ENCODE measurements around the gene GPC5.

The GPC5 gene

DNA sequence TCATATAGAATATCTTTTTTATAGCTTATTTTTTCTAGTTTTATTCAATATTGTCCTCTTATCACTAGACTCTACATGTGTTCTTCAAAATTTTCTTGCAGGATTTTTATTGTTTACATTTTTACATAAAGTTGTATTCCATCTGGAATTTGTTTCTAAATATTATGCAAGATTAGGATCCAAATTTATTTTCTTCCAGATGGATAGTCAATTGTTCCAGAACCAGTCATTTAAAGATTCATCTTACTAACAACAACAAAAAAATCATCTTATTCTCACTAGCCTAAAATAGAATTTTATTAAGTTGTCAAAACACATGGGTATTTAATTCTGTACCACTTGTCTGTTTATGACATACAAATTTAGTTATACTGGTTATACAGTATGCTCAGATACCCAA, 1437.8 kb downstream of the GPC5 start:
- DNase-seq (ENCODE audit: low read depth, low spot score), result no peak
- TF ChIP-seq SUZ12 (IDR thresholded peaks at IDR 0.05; ENCODE audit: extremely low read depth, insufficient read depth, insufficient read length) (no peak), YY1 (IDR thresholded peaks at IDR 0.05; ENCODE audit: insufficient read depth, insufficient read length) (no peak), ZNF274 (IDR thresholded peaks at IDR 0.05; ENCODE audit: low read depth, low read length) (no peak)
- no peak overlapping the region for H3K4me3 ChIP-seq (ENCODE audit: insufficient read length, low read depth)
- H3K9ac ChIP-seq (ENCODE audit: insufficient read length, low read depth), result no peak overlapping the region
- no peaks in the 10 kb centered on the region for H3K9me3 ChIP-seq (ENCODE audit: insufficient read depth, low read length)
- H3K27me3 ChIP-seq (ENCODE audit: insufficient read depth, insufficient read length), result no peaks in the 10 kb centered on the region
- no peaks in the 10 kb centered on the region for H3K36me3 ChIP-seq (ENCODE audit: insufficient read depth, insufficient read length, low read length)
- no peaks in the 10 kb centered on the region for H3K4me1 ChIP-seq (ENCODE audit: insufficient read depth, insufficient read length)

DNA sequence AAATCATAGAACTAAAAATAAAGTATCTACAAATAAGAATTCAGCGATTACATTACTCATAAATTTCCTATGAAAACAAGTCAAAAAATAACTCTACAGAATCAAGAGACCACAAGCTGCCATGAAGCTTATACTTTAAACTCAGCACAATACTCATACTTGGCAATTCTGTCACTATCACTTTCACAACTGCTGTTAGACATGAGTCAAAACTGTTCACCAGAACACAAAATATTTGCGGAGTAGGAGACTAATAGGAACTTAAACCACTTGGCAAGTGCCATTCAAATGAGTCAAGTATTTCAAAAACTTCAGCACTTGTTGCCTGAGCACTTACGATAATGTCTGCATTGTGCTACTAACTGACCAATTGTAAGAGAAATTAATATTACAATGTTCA, 1440.4 kb downstream of the GPC5 start:
- Histone ChIP-seq H3K4me1 (ENCODE audit: insufficient read depth, insufficient read length) (no peaks in the 10 kb centered on the region), H3K4me3 (ENCODE audit: insufficient read length, low read depth) (no peak overlapping the region), H3K27me3 (ENCODE audit: insufficient read depth, insufficient read length) (no peaks in the 10 kb centered on the region), H3K9ac (ENCODE audit: insufficient read length, low read depth) (no peak overlapping the region), H3K9me3 (ENCODE audit: insufficient read depth, low read length) (no peaks in the 10 kb centered on the region; the same call in 1 of the 2 replicates), H3K36me3 (ENCODE audit: insufficient read depth, insufficient read length, low read length) (no peaks in the 10 kb centered on the region)
- TF ChIP-seq ZNF274 (IDR thresholded peaks at IDR 0.05; ENCODE audit: low read depth, low read length) (no peak), SUZ12 (IDR thresholded peaks at IDR 0.05; ENCODE audit: extremely low read depth, insufficient read depth, insufficient read length) (no peak), YY1 (IDR thresholded peaks at IDR 0.05; ENCODE audit: insufficient read depth, insufficient read length) (no peak)
- DNase-seq (ENCODE audit: low read depth, low spot score), result no peak

DNA sequence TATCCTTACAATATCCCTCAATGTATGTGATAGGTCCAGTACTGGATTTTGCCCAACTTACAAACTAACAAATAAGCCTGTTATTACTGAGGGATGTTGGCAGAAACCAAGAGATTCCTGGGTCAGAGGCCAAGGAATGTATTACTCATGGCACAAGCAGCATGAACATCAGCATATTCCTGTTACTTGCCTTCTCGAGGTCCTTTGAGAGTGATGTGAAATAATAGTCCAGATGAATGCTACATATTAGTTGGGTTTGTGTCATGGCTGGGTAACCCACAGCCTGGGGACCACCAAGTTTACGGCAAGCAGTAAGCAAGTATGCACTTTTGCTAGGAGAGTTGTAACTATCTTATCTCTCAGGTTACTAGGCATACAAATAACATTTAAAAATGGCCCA, 1443.7 kb downstream of the GPC5 start:
- Histone ChIP-seq H3K9me3 (ENCODE audit: insufficient read depth, low read length) (no peaks in the 10 kb centered on the region; the same call in 1 of the 2 replicates), H3K4me1 (ENCODE audit: insufficient read depth, insufficient read length) (no peaks in the 10 kb centered on the region), H3K27me3 (ENCODE audit: insufficient read depth, insufficient read length) (no peaks in the 10 kb centered on the region), H3K36me3 (ENCODE audit: insufficient read depth, insufficient read length, low read length) (no peaks in the 10 kb centered on the region), H3K4me3 (ENCODE audit: insufficient read length, low read depth) (no peak overlapping the region), H3K9ac (ENCODE audit: insufficient read length, low read depth) (no peak overlapping the region)
- no peak for DNase-seq (ENCODE audit: low read depth, low spot score)
- no peak for TF ChIP-seq YY1 (IDR thresholded peaks at IDR 0.05; ENCODE audit: insufficient read depth, insufficient read length)
- no peak for TF ChIP-seq ZNF274 (IDR thresholded peaks at IDR 0.05; ENCODE audit: low read depth, low read length)
- no peak for TF ChIP-seq SUZ12 (IDR thresholded peaks at IDR 0.05; ENCODE audit: extremely low read depth, insufficient read depth, insufficient read length)

DNA sequence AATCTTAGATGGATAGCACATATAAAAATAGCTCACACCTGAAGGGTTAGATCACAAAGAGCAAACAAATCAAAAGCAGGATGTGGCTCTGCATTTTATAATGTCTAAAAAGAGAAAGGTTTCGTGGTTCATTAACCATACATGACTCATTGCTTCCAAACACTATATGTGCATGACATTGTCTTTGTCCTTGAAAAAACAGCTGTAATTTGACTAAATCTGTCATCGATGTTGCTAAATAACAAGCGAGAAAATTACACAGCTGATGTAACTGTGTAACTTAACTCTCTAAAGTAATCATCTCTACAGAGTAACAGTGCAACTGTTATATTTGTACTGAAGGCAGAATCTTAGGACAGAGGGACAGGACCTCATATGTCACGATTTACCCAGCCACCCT, 1445.1 kb downstream of the GPC5 start:
- H3K36me3 ChIP-seq (ENCODE audit: insufficient read depth, insufficient read length, low read length), result no peaks in the 10 kb centered on the region
- TF ChIP-seq YY1 (IDR thresholded peaks at IDR 0.05; ENCODE audit: insufficient read depth, insufficient read length), result no peak
- TF ChIP-seq SUZ12 (IDR thresholded peaks at IDR 0.05; ENCODE audit: extremely low read depth, insufficient read depth, insufficient read length), result no peak
- no peak for TF ChIP-seq ZNF274 (IDR thresholded peaks at IDR 0.05; ENCODE audit: low read depth, low read length)
- no peaks in the 10 kb centered on the region for H3K4me1 ChIP-seq (ENCODE audit: insufficient read depth, insufficient read length)
- H3K27me3 ChIP-seq (ENCODE audit: insufficient read depth, insufficient read length), result no peaks in the 10 kb centered on the region
- DNase-seq (ENCODE audit: low read depth, low spot score), result no peak
- no peaks in the 10 kb centered on the region; the same call in 1 of the 2 replicates for H3K9me3 ChIP-seq (ENCODE audit: insufficient read depth, low read length)
- H3K4me3 ChIP-seq (ENCODE audit: insufficient read length, low read depth), result no peak overlapping the region
- H3K9ac ChIP-seq (ENCODE audit: insufficient read length, low read depth), result no peak overlapping the region

- Histone ChIP-seq H3K27me3 (ENCODE audit: insufficient read depth, insufficient read length) (no peaks in the 10 kb centered on the region), H3K36me3 (ENCODE audit: insufficient read depth, insufficient read length, low read length) (no peaks in the 10 kb centered on the region), H3K9me3 (ENCODE audit: insufficient read depth, low read length) (no peaks in the 10 kb centered on the region; the same call in 1 of the 2 replicates), H3K4me1 (ENCODE audit: insufficient read depth, insufficient read length) (no peaks in the 10 kb centered on the region), H3K4me3 (ENCODE audit: insufficient read length, low read depth) (no peak overlapping the region), H3K9ac (ENCODE audit: insufficient read length, low read depth) (no peak overlapping the region)
- no peak for DNase-seq (ENCODE audit: low read depth, low spot score)
- TF ChIP-seq ZNF274 (IDR thresholded peaks at IDR 0.05; ENCODE audit: low read depth, low read length) (no peak), SUZ12 (IDR thresholded peaks at IDR 0.05; ENCODE audit: extremely low read depth, insufficient read depth, insufficient read length) (no peak), YY1 (IDR thresholded peaks at IDR 0.05; ENCODE audit: insufficient read depth, insufficient read length) (no peak)
Measured at GRCh38 chr13:92849381-92849780, 1451.0 kb downstream of the GPC5 start.

- no peak for DNase-seq (ENCODE audit: low read depth, low spot score)
- no peak overlapping the region for H3K9ac ChIP-seq (ENCODE audit: insufficient read length, low read depth)
- no peaks in the 10 kb centered on the region for H3K27me3 ChIP-seq (ENCODE audit: insufficient read depth, insufficient read length)
- H3K4me3 ChIP-seq (ENCODE audit: insufficient read length, low read depth), result no peak overlapping the region
- no peaks in the 10 kb centered on the region for H3K9me3 ChIP-seq (ENCODE audit: insufficient read depth, low read length)
- no peaks in the 10 kb centered on the region for H3K36me3 ChIP-seq (ENCODE audit: insufficient read depth, insufficient read length, low read length)
- no peaks in the 10 kb centered on the region for H3K4me1 ChIP-seq (ENCODE audit: insufficient read depth, insufficient read length)
- TF ChIP-seq ZNF274 (IDR thresholded peaks at IDR 0.05; ENCODE audit: low read depth, low read length), result no peak
Measured at GRCh38 chr13:92864584-92865284, 1466.3 kb downstream of the GPC5 start.

DNA sequence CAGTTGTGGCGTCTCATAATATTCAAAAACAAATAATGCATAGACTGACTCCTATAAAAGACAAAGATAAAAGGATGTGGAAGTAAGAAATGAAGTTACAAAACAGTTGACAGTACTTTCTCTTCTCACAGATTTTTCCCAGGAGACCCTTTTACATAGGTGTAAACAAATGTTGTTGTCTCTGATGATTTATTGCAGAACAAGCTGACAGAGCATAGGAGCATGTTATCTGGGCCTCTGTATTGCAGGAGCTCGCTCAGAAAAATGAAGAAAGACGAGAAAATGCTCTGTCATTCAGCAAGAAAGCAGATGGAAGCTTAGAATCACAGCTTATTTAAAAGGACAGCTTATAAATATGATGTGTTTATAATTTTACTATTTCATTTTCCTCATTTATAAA, 1474.6 kb downstream of the GPC5 start:
- no peaks in the 10 kb centered on the region for H3K36me3 ChIP-seq (ENCODE audit: insufficient read depth, insufficient read length, low read length)
- DNase-seq (ENCODE audit: low read depth, low spot score), result no peak
- H3K4me1 ChIP-seq (ENCODE audit: insufficient read depth, insufficient read length), result no peaks in the 10 kb centered on the region
- H3K9ac ChIP-seq (ENCODE audit: insufficient read length, low read depth), result no peak overlapping the region
- no peaks in the 10 kb centered on the region for H3K9me3 ChIP-seq (ENCODE audit: insufficient read depth, low read length)
- no peaks in the 10 kb centered on the region for H3K27me3 ChIP-seq (ENCODE audit: insufficient read depth, insufficient read length)
- TF ChIP-seq ZNF274 (IDR thresholded peaks at IDR 0.05; ENCODE audit: low read depth, low read length), result no peak
- no peak for TF ChIP-seq YY1 (IDR thresholded peaks at IDR 0.05; ENCODE audit: insufficient read depth, insufficient read length)
- no peak for TF ChIP-seq SUZ12 (IDR thresholded peaks at IDR 0.05; ENCODE audit: extremely low read depth, insufficient read depth, insufficient read length)
- no peak overlapping the region for H3K4me3 ChIP-seq (ENCODE audit: insufficient read length, low read depth)
